Stimulated activated naive CD8-positive, alpha-beta T cell treated with anti-CD3 and anti-CD28 coated beads, Interleukin-15, Interleukin-2, amounts not matched to agents 100 U/mL and 50 U/mL, for 24 hours (primary cell): ENCODE results near the gene HOXC11.

Experiments
- ATAC-seq: fragments of 150-1000 bp; cut with Tn5 transposase; one replicate; pipeline ENCODE4 v1.10.0; 2021
- DNase-seq: peaks from one replicate; pipeline ENCODE4 v3.0.0; 2021

HOXC11 gene

DNA sequence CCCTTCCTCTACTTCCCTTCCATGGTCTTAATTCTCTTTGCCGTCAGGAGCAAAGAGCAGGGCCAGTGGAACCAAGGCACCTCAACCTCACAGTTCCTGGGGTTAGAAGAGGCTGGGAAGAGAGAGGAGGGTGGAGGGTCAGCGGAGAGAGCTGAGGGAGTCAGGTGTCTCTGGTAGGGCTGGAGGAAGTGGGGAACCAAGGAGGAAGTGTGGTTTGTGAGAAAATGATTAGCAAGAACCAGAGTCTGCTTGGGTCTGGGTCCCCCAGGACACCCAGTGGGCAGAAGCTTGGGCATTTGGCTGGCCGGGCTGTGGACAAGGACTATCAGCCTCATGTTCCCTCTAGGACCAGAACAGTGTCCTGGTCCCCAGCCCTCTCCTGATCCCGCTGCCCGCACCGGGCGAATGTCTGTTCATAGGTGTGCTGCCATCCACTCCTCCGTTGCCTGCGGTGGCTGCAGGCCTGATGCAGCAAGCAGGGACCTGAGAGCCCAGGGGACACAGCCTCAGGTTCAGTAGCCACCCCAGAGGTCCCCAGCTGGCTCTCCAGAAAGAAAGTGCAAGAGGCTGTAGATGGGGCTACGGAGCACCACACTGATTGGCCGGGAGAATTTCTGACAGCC lies 15.9 kb upstream of the HOXC11 start:
- no peak for ATAC-seq
- DNase-seq, result no peak

DNA sequence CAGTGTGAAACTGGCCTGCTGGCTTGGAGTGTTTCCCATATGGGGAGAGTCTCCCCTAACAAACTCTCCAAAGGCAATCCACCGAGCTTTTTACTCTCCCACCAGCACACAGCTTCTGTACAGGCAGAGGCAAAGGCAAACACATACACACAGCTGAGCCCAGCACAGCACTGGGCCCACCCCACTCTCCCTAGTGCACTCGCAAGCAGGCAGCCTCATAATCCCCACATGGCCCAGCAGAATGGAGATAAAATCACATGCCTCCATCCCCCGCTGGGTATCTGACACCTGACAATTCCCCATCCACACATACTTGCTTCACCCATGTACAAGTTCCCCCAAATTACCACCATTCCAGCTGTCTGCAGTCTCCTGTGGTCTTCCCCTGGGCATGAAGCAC lies 14.8 kb upstream of the HOXC11 start:
- ATAC-seq, result no peak
- DNase-seq, result no peak

- no peak for DNase-seq
These were observed 13.6 kb upstream of the HOXC11 start for GRCh38 chr12:53959314-53959713.

DNA sequence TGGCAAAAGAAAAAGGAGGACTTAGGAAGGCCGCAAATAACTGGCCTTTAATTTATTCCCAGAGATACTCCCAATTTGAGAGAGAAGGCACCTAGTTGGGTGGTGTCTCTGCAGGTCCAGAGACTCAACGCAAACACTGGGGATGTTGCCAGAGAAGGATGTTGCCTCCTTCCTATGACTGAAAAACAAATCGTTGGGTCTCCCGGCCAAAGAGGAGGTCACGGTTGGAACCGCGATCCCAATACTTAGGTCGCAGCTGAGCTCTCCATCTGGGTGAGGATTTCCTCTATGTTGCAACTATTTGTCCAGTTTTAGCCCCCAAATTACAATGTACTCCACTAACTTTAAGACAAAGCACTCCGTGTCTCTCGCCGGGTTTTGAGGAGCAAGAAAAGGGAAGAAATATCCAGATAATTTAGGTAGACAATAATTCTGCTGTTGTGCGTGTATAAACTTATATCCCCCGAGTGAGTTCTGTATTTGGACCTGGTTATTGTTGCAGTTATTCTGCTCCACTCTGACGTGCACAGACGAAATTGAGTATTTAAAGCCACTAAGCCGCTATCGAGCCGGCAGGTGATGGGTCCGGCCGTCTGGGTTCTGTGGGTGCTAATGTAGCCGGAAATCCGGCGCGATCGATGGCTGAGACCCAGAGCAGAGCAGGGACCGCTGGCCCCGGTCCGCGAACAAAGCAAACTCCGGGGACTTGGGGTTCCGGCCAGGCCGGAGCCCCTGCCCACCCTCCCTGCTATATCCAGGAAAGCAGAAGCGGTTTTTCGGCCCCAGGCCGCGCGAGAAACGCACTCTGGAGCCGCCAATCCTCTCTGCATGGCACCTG lies 12.5 kb upstream of the HOXC11 start:
- ATAC-seq (no peak), DNase-seq (no peak)

More at GRCh38 chr12:53959314-53959713, 13.6 kb upstream of the HOXC11 start:
- ATAC-seq, result no peak

GRCh38 chr12:53961025-53961761 lies 11.7 kb upstream of the HOXC11 start:
- no peak for ATAC-seq

DNA sequence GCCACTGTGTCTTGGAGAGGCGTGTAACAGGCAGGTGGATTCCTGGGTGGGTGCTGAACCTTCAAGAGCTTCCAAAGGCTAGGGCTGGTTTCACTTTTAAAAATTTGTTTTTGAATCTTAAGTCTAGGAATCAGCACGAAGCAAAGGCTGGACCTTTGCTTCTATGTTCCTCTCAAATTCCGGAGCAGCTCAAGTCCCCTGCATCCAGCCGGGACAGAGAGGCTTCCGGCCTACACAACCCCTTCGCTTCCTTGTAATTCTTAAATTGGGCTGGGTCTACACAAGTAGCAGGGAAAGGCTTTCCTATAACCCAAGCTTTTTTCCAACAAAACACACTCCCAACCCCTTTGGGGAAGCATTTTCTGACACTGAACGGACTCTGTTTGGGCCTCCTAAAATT lies 9.9 kb upstream of the HOXC11 start:
- DNase-seq, result no peak

More at GRCh38 chr12:53961025-53961761, 11.7 kb upstream of the HOXC11 start:
- no peak for DNase-seq

GRCh38 chr12:53963434-53964314 lies 9.3 kb upstream of the HOXC11 start:
- DNase-seq, result no peak
- no peak for ATAC-seq

More for the DNA sequence above, 9.9 kb upstream of the HOXC11 start:
- no peak for ATAC-seq

- no peak for DNase-seq
- no peak for ATAC-seq
These were observed 8.6 kb upstream of the HOXC11 start for GRCh38 chr12:53964315-53964713.

GRCh38 chr12:53965281-53966084 lies 7.4 kb upstream of the HOXC11 start:
- DNase-seq (no peak), ATAC-seq (no peak)

- DNase-seq, result no peak
- ATAC-seq, result no peak
These were observed 6.9 kb upstream of the HOXC11 start for GRCh38 chr12:53966085-53966384.

GRCh38 chr12:53966385-53967133 lies 6.4 kb upstream of the HOXC11 start:
- ATAC-seq (no peak), DNase-seq (no peak)

DNA sequence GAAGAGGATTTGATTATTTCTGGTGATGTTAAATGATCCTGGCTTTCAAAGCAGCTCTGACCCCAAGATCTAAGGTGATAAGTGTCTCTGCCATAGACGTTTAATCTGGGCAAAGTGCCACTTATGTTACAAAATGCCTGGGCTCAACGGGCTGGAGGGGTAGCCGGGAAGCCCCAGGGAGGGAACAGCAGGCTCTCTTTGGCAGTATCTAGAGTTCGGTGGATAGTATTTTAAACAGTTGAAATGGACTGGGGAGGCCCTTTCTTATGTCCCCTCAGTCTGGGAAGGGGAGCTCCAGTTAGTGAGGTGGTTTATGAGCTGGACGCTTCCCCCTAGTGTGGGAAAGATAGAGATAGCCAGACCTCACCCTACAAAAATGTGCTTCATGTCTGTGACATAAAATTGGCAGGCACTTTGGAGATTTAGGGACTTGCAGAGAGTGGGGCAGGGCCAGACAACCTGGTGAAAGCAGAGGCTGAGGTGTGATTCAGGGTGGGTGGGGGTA lies 5.5 kb upstream of the HOXC11 start:
- no peak for ATAC-seq

GRCh38 chr12:53968214-53969127 lies 4.5 kb upstream of the HOXC11 start:
- ATAC-seq, result no peak

More for the DNA sequence above, 5.5 kb upstream of the HOXC11 start:
- no peak for DNase-seq

DNA sequence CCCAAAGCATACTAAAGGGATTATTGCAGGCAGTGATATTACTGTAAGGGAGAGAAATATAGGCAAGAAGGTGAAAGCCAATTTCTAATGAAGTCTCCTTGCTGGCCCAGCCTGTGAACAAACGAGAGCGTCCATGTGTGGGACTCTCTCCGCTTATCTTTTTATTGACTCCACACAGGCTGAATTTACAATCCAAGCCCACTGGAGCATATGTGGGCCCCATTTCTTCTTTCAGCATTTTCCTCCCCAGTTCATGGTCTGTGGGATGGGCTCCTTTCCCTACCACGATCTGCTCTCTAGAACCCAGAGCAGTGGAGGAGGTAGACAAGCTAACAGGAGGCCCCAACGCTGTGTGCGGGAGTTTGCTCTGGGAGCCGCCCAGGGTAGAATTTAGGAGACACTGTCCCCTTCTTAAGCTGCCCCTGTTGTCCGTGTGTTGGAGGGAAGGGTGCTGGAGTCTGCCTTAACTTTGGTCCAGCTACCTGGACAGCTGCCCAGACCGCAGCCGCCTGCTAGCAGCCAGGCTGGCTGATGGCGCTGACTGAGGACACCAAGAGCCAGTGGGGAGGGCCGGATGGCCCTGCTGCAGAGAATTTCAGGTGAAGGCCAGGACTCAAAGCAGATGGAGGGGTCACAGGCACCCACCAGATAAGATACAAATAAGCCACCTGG lies 3.2 kb upstream of the HOXC11 start:
- ATAC-seq, result no peak

More at GRCh38 chr12:53968214-53969127, 4.5 kb upstream of the HOXC11 start:
- DNase-seq, result no peak

DNA sequence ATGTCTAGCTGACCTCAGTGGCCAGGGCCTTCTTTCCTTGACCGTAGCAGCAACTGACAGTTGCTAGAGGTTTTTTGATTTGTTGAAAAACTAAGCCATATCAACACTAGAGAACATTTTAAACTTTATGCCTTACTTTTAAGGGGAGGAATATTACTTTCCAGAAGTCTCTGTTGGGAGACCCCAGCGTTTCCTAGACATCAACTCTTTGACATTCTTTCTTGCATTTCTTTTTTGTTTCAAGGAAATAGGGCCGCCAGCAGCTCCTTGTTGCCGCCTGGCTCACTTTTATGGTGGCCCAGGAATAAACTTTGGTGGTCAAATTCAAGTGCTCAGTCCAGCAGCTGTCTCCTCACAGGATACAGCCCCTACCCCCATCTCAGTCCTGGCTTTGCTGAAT lies 2.5 kb upstream of the HOXC11 start:
- no peak for DNase-seq
- ATAC-seq, result no peak

More for the DNA sequence above, 3.2 kb upstream of the HOXC11 start:
- DNase-seq, result no peak

DNA sequence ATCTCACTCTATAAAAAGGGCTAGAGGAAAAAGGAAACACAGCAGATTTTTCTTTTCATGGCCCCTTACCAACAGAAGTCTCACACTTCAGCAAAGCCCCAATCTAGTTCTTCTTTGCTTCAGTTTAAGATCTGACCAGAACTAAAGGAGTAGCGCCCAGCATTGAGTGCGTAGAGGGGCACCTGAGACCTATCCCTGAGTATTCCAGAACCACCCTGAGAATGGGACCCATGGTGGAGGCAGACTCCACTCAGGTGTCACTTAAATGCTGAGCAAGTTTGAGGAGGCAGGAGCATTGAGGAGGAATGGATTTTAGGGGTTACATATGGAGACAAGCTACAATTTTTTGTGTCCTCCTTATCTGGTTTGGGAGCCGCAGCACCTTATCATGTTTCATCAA lies 1.8 kb upstream of the HOXC11 start:
- ATAC-seq, result no peak
- DNase-seq, result no peak

- no peak for DNase-seq
- no peak for ATAC-seq
These were observed 1.2 kb upstream of the HOXC11 start for GRCh38 chr12:53971686-53972085.

DNA sequence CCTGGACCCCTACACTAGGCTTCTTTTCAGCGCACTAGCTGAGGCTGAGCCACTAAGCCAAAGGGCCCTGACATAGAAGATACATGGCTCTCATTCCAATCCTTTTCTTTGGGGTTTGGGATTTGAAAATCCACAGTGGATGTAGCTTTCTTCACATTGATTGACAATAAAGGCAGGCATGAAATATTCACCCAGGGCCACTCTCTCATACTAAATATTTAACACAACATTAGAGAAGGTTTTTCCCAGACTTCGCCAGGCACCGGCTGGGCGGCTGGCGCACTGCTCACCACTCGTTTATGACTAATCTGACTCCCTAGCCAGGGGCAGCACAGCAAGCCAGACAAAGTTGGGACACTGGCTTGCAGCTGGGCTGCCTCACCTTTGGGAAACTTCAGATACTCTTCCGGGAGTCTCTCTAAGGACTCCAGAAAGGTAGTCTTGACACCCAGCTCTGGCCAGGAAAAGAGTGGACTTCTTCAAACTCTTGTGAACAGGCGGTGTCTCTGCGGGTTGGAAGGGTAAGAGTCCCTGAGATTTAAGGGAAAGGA lies 699 bp upstream of the HOXC11 start:
- ATAC-seq, result no peak
- DNase-seq, result no peak
